Measurements from ENCODE around the gene NEK8.
A peak's percentile ranks its signal among the peaks of the same experiment; 100 is the strongest.
"Not testable (repeated sequence)": the region's sequence is repeated elsewhere in the genome, so short reads cannot be mapped to it uniquely, and the experiment has no call there.

Gene NEK8

GRCh38 chr17:28710861-28711722 is 17.5 kb upstream of the NEK8 start:
- DNase-seq = peak; percentile 71 to 78

DNA sequence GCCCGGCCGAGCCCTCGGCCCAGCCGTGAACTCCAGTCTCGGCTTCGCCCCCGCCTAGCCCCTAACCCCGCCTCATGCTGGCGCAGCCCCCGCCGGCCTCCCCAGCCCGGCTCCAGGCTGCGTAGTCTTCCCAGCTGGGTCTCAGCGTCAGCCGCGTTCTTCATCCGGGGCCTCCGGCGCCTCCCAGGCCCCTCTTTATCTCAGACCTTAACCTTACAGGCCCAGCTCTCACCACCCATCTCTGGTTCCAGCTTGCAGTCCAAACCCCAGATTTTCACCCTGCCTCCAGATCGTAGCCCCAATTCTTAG is 16.9 kb upstream of the NEK8 start, which contains the start of gene PROCA1:
TSS of gene PROCA1 (minus strand) at position 166 of the 309 bp plus-strand sequence. CDS start 228 bp downstream, outside the sequence.
- no peak for DNase-seq

DNA sequence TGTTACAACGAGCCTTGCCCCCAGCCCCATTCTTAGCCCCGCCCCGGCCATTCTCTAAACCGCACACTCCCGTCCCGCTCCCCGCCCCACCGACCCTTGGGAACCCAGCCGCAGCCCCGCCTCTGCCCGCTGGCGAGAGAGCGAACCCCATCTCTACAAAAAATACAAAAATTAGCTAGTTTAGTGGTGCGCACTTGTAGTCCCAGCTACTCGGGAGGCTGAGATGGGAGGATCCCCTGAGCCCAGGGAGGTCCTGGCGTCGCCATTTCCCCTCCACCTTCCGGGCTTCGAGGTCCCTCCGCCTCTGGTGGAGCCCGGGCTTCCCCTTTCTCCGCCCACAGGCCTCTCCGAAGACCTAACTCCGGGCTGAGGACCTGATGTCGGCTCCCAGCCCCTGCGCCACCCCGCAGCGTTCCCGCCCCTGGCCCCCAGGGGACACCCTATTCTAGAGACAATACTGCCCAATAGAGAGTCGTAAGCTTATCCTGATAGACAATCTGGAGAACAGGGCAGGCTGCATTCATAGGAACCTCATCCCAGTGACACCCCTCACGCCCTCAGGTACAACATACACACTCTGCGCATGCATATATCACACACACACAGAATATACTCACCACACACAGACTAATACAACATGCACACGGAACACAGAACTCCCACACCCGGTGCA is 16.4 kb upstream of the NEK8 start:
- DNase-seq = no peak

- no peak for DNase-seq
Observed at GRCh38 chr17:28712705-28713415, 15.7 kb upstream of the NEK8 start.

DNA sequence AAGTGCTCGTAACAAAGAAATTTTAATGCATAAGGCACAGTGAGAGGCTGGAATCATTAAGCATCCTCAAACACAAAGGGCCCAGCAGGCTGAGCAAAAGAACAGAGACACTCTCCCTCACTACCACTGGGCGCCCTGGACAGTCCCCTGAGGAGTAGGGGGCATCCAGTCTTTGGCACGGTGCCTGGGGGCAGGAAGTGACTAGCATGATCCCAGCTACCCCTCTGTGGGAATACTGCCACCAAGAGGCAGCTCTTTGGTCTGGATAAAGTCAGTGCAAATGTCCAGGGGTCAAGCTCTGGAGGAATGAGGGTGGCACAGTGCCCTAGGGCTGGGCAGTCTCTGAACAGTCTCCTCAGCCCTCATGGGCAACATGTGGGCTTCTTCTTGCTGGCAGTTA is 14.3 kb upstream of the NEK8 start:
- no peak for DNase-seq

DNA sequence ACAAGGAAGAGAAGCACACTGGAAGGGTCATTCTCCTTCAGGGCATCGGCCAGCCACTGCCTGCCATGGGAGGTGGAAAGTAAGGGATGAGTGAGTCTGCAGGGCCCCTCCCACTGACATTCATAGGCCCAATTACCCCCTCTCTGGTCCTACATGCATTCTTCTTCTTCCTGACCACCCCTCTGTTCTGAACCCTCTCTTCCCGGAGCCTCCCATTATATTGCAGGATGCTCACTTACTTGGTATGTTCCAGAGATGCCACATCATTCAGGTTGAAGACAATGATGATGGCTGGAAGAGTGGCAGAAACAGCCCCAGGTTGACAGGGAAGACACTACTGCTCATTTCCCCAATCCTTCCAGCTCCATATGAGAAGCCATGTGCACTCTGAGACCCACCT is 13.4 kb upstream of the NEK8 start:
- DNase-seq = no peak

DNA sequence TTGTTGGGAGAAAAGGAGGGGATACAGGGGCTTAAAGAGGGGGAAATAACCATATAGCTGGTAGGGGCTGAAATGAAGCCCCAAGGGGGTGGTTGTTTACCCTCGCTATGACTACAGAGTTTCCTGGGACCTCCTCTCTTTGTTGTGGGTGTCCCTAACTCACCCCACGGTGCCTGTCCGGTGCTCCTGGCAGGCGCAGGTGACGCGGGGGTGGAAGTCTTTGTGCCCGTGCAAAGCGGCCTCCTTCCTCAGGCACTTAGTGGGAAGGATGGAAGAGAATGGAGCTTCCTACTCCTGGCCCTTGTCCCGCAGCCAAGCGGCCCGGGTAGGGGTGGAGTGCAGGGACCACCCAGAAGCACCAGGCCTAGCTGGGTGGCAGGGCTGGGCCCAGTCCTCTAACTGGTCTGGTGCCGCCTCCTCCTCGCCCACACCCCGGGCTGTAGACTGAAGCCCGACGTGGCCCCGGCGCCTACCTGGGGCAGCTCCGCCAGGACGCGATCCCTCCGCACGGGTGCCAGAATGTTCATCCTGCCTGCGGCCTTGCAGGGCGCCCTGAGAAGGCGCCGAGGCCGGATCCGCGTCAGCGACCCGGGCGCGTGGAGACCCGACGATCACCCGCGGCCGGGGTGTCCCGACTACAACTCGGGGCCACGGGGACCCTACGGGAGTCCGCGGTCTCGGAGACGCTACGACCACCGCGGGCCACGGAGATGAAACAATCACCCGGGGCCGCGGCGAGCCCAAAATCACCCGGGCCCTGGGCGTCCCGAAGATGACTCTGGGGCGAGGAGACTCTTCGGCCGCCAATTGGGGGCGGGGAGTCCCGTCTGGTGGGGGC is 11.6 kb upstream of the NEK8 start:
- no peak for DNase-seq

DNA sequence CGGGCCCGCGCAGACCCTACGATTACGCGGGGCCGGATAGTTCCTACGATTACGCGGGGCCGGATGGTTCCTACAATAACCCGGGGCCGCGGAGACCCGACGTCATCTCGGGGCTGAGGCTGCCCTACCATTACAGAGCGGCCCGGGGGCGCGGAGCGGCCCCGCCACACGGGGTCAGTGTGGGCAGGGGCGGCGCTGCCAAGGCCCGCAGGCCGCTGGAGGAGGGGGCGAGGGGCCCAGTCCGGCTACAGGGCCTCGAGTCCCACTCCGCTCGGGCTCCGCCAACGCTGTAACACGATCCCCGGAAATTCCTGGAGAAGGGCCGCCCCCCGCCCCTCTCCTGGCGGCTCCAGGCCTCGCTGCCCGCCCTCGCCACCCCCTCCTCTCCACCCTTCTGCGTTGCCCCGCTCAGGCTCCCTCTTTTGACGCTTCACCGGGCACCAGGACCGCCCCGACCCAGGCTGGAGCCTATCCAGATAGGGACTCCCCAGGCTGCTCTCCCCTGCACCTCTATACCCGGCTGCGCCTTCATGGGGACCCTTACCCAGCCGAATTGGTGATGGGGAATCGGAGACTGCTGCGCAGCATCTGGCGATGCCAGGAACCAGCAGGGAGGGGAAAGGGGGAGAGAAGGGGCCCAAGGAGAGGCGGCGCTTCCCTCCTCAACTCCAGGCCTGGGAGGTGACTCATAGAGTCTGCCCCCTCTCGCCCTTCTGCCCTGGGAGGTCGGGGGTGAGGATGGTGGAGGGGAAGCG is 10.8 kb upstream of the NEK8 start, which contains the start of gene RAB34:
TSS of gene RAB34 (minus strand) at position 291 of the 755 bp plus-strand sequence. CDS start 602 bp downstream, outside the sequence.
- DNase-seq = no peak

- no peak for DNase-seq
Observed at GRCh38 chr17:28718333-28719020, 10.1 kb upstream of the NEK8 start.

DNA sequence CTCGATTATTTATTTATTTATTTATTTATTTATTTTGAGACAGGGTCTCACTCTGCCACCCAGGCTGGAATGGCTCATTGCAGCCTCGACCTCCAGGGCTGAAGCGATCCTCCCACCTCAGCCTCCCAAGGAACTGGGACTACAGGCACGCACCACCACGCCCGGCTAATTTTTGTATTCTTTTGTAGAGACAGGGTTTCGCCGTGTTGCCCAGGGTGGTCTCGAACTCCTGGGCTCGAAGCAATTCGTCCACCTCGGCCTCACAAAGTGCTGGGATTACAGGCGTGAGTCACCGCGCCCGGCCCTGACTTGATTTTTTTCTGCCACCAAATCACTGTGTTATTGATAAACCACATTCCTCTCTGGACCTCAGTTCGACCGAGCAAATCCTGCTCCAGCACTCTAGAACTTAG is 9.6 kb upstream of the NEK8 start:
- DNase-seq = no peak

DNA sequence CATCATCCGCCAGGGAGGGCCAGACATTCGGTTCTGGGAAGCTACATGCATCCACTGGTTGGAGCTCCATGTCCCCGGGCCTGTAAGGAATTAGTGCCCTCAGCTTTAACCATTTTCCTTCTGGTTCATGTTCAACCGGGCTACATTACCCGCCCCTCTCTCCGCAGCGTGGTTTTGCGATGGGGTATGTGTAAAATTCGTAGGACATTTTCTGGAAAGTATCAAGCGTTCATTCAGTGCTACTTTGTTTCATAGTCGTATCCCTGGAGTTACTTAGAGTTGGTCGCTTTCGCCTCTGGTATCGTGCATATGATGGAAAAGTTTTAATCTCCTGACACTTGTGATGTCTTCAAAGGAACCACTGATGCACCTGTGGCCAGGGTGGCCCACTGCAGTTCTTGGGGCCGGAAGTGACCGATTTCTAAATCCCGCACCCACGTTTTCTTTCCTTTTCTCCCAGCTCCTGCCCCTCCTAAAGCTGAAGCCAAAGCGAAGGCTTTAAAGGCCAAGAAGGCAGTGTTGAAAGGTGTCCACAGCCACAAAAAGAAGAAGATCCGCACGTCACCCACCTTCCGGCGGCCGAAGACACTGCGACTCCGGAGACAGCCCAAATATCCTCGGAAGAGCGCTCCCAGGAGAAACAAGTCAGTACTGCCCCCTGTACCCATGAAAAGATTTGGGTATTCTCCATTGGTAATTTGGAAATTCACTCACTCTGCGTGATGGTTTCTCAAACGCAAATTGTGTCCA is 8.2 kb upstream of the NEK8 start:
- peak in 1 of 2 experiments; percentile 15 for DNase-seq

DNA sequence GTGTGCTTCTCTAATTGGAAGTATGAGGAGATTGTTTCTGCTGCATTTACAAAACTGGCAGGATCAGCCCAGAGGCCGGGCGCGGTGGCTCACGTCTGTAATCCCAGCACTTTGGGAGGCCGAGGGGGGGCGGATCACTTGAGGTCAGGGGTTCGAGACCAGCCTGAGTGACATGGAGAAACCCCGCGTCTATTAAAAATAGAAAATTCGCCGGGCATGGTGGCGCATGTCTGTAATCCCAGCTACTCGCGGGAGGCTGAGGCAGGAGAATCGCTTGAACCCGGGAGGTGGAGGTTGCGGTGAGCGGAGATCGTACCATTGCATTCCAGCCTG is 7.6 kb upstream of the NEK8 start:
- not testable (repeated sequence) for DNase-seq

DNA sequence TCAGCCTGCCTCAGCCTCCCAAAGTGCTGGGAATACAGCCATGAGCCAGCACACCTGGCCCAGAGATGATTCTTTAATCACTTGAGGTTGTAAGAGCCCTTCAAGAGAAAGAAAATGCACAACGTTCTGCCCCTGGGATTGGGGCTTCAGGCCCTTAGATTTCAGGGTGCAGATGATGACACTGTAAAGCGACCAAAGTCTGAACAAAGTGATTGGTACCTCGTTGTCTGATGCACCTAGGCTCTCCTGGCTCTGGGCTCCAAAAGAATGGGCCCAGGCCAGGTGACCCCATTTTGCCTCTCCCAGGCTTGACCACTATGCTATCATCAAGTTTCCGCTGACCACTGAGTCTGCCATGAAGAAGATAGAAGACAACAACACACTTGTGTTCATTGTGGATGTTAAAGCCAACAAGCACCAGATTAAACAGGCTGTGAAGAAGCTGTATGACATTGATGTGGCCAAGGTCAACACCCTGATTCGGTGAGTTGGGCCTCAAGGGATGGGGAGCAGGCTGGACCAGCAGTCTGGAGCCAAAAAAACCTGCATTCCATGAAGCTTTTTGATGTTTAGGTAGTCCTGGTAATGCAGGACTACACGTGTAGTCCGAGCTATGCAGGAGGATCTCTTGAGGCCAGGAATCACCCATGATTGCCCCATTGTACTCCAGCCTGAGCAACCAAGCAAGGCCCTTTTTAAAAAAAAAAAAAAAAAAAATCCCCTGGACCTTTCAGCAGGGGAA is 6.0 kb upstream of the NEK8 start:
- DNase-seq = no peak

- no peak for DNase-seq
Observed at GRCh38 chr17:28723159-28723835, 5.3 kb upstream of the NEK8 start.

- not testable (repeated sequence) for DNase-seq
Observed at GRCh38 chr17:28723836-28724499, 4.6 kb upstream of the NEK8 start.

GRCh38 chr17:28724500-28725165 is 4.0 kb upstream of the NEK8 start:
- DNase-seq = no peak

DNA sequence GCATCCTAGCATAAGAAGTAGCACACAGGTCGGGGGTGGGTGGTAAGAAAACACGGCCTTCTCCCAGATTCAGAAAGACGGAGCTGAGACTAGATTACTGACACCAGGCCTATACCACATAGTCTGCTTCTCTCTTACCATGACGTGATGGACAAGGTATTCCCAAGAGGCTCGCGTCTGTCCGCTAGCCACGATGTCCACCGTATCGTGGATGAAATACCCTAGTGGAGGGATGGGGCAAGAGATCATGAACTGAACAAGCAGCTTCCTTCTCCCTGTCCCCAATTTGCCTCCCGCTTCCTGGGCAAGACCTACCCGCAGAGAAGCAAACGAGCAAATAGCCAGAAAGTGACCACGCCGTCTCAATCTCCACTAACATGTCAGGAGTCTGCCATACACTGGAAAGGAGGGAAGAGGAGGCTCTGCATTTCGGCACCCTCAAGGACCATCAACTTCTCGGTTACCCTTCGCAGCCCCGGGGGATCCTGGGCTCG is 3.4 kb upstream of the NEK8 start:
- DNase-seq = peak in 1 of 2 experiments; percentile 37

Measured in NCI-H2081 (cell line).